Smooth muscle cell (in vitro differentiated cells): ENCODE measurements around the gene CPLX3. TPM values are rescaled to one million over a fixed set of nuclear protein-coding genes. Genes with fewer than 3 reads are reported as not detected.

Experiments
- DNase-seq: peaks from one replicate; lab custom pipeline; 2025; ENCODE audit not compliant: unreplicated experiment; lab: John Stamatoyannopoulos, UW
- H2AFZ ChIP-seq: fragments of 200-600 bp; sonication (generic); 2 replicates; pipeline ENCODE4 v1.6.0; 2016; ENCODE audit warnings: antibody characterized with exemption, low read depth, mild to moderate bottlenecking
- H3F3A ChIP-seq: fragments of 200-600 bp; sonication (generic); 2 replicates; pipeline ENCODE4 v1.6.0; 2017; ENCODE audit warnings: antibody characterized with exemption, low read depth
- H3K27ac ChIP-seq: fragments of 200-600 bp; sonication (generic); 2 replicates; pipeline ENCODE4 v1.5.1; 2016; ENCODE audit warnings: low read depth, mild to moderate bottlenecking
- H3K27me3 ChIP-seq: fragments of 200-600 bp; sonication (generic); 2 replicates; pipeline ENCODE4 v1.6.1; 2016; ENCODE audit warnings: low read depth, mild to moderate bottlenecking
- H3K36me3 ChIP-seq: fragments of 200-600 bp; sonication (generic); 2 replicates; pipeline ENCODE4 v1.5.1; 2016; ENCODE audit warnings: low read depth
- H3K4me1 ChIP-seq: fragments of 200-600 bp; sonication (generic); 2 replicates; pipeline ENCODE4 v1.5.1; 2016; ENCODE audit warnings: low read depth
- H3K4me2 ChIP-seq: fragments of 200-600 bp; sonication (generic); 2 replicates; pipeline ENCODE4 v1.6.0; 2016; ENCODE audit warnings: mild to moderate bottlenecking
- H3K4me3 ChIP-seq: fragments of 200-600 bp; sonication (generic); 2 replicates; pipeline ENCODE4 v1.5.1; 2016; ENCODE audit warnings: mild to moderate bottlenecking
- H3K79me2 ChIP-seq: fragments of 200-600 bp; sonication (generic); 2 replicates; pipeline ENCODE4 v1.6.0; 2016; ENCODE audit warnings: low read depth, mild to moderate bottlenecking
- H3K9ac ChIP-seq: fragments of 200-600 bp; sonication (generic); 2 replicates; pipeline ENCODE4 v1.6.0; 2016; ENCODE audit warnings: low read depth
- H3K9me3 ChIP-seq: fragments of 200-600 bp; sonication (generic); replicated peaks from 2 replicates; pipeline ENCODE4 v1.5.1; 2016; ENCODE audit warnings: low read depth
- H4K20me1 ChIP-seq: fragments of 200-600 bp; sonication (generic); 2 replicates; pipeline ENCODE4 v1.6.0; 2016; ENCODE audit warnings: low read depth
- WGBS: methylation state at CpG from one replicate; pipeline ENCODE4 v1.1.7; 2016; ENCODE audit warnings: low lambda C conversion rate; 5-methylcytosine and 5-hydroxymethylcytosine counted together
- polyA plus RNA-seq: library from polyadenylated mRNA; unstranded; fragments of >200 nt; fragmentation: Nextera tagmentation; extraction: Ambion mirVana; gene quantifications from 2 replicates; pipeline ENCODE4 v1.2.1, GENCODE V29; 2016
- total RNA-seq: library from RNA; depleted of rRNA; stranded (reverse); fragments of >200 nt; gene quantifications from 2 replicates; pipeline ENCODE4 v1.2.3, GENCODE V29; 2014
- TF ChIP-seq, protein P1 (sequence below): fragments of 200-600 bp; sonication (generic); IDR thresholded peaks from 2 replicates; pipeline ENCODE4 v1.5.1; 2017; ENCODE audit warnings: borderline replicate concordance, mild to moderate bottlenecking, antibody characterized with exemption; ENCODE audit not compliant: insufficient read depth, poor library complexity, severe bottlenecking

Gene CPLX3
- total and polyA plus RNA-seq, 2 experiments from 2014 or later = 0.22 TPM; not detected in 1

DNA sequence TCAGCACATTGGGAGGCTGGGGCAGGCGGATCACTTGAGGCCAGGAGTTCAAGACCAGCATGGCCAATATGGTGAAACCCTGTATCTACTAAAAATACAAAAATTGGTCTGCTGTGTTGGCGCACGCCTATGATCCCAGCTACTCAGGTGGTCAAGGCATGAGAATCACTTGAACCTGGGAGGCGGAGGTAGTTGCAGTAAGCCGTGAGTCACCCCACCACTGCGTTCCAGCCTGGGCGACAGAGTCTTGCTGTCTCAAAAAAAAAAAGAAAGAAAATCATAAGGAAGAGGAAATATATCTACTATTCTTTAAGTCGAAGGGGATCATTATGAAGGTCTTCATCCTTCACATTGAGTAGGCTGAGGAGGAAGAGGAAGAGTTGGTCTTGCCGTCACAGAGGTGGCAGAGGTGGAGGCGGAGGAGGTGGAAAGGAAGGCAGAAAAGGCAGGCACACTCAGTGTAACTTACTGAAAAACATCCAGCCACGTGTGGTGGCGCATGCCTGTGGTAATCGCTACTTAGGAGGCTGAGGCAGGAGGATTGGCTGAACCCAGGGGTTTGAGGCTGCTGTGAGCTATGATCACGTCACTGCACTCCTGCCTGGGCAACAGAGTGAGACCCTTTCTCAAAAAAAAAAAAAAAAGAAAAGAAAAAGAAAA, 30.3 kb upstream of the CPLX3 start:
- Histone ChIP-seq H3F3A (no peaks in the 10 kb centered on the region), H3K9me3 (no peaks in the 10 kb centered on the region), H4K20me1 (peaks cover 80% of the 10 kb centered on the region), H3K4me1 (no peaks in the 10 kb centered on the region), H3K27ac (no peak overlapping the region), H3K27me3 (no peaks in the 10 kb centered on the region), H3K9ac (no peak overlapping the region), H2AFZ (no peak overlapping the region), H3K4me3 (no peak overlapping the region), H3K36me3 (no peaks in the 10 kb centered on the region), H3K4me2 (no peak overlapping the region), H3K79me2 (peaks cover 47% of the 10 kb centered on the region)
- TF ChIP-seq, protein P1, sequence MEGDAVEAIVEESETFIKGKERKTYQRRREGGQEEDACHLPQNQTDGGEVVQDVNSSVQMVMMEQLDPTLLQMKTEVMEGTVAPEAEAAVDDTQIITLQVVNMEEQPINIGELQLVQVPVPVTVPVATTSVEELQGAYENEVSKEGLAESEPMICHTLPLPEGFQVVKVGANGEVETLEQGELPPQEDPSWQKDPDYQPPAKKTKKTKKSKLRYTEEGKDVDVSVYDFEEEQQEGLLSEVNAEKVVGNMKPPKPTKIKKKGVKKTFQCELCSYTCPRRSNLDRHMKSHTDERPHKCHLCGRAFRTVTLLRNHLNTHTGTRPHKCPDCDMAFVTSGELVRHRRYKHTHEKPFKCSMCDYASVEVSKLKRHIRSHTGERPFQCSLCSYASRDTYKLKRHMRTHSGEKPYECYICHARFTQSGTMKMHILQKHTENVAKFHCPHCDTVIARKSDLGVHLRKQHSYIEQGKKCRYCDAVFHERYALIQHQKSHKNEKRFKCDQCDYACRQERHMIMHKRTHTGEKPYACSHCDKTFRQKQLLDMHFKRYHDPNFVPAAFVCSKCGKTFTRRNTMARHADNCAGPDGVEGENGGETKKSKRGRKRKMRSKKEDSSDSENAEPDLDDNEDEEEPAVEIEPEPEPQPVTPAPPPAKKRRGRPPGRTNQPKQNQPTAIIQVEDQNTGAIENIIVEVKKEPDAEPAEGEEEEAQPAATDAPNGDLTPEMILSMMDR = no peak
- WGBS = 91% methylated on average over 14 of the region's 14 CpGs
- DNase-seq = no peak

DNA sequence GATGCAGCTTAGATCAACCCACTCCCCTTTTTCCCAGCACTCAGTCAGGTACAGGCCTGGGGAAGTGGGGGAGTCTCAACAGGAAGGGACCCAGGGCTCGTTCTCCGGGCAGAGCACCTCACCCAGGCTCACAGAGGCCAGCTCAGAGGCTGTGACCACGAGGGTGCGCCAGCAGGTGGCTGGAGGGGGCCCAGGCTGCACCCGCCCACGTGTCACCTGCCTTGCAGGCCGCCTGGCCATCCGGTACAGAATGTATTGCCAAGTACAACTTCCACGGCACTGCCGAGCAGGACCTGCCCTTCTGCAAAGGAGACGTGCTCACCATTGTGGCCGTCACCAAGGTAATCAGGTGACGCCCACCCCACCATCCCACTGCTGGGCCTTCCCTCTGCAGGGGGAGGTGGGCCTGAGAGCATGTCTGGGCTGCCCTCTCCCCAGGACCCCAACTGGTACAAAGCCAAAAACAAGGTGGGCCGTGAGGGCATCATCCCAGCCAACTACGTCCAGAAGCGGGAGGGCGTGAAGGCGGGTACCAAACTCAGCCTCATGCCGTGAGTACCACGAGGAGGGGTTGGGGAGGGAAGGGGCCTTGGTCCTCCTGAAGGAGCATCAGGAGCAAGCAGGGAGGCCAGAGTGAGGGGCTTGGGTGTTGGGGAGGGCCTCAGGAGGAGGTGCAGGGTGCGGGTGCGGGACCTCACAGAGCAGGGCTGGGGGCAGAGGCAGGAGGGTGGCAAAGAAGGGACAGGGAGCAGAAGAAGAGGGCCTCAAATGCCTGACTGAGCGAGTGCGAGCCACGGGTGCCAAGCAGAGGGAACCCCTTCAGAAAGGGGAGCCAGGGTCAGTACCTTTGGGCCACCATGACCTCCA, 27.8 kb upstream of the CPLX3 start:
- H3K27ac ChIP-seq = no peak overlapping the region
- H3K79me2 ChIP-seq = peaks cover 23% of the 10 kb centered on the region
- no peak overlapping the region for H3K4me3 ChIP-seq
- no peaks in the 10 kb centered on the region for H3K36me3 ChIP-seq
- TF ChIP-seq, protein P1 = no peak
- no peaks in the 10 kb centered on the region for H3F3A ChIP-seq
- no peaks in the 10 kb centered on the region for H3K27me3 ChIP-seq
- WGBS = 94% methylated on average over 25 of the region's 25 CpGs
- no peak overlapping the region for H3K4me2 ChIP-seq
- no peak for DNase-seq
- no peaks in the 10 kb centered on the region for H3K4me1 ChIP-seq
- no peaks in the 10 kb centered on the region for H3K9me3 ChIP-seq
- H3K9ac ChIP-seq = no peak overlapping the region
- no peak overlapping the region for H2AFZ ChIP-seq
- H4K20me1 ChIP-seq = peaks cover 55% of the 10 kb centered on the region

DNA sequence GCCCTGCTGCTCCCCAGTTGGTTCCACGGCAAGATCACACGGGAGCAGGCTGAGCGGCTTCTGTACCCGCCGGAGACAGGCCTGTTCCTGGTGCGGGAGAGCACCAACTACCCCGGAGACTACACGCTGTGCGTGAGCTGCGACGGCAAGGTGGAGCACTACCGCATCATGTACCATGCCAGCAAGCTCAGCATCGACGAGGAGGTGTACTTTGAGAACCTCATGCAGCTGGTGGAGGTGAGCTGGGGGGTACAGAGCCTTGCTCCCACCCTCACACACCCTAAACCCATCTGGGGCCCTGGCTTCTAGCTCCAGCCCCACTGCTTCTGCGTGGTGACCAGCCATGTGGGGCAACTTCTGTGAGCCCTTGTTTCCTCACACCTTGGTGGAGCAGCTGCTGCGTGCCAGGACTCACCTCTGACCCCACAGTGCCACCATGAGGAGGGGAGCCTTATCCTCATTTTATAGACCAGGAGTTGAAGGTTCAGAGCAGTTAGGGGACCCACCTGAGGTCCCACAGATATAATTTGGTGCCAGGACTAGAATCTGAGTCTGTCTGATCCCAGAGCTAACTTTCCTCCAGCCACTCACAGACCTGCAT, 27.1 kb upstream of the CPLX3 start:
- H3K27ac ChIP-seq = no peak overlapping the region
- peaks cover 49% of the 10 kb centered on the region for H4K20me1 ChIP-seq
- TF ChIP-seq, protein P1 = no peak
- H2AFZ ChIP-seq = no peak overlapping the region
- no peak overlapping the region for H3K9ac ChIP-seq
- no peaks in the 10 kb centered on the region for H3K9me3 ChIP-seq
- H3K4me2 ChIP-seq = no peak overlapping the region
- 93% methylated on average over 13 of the region's 16 CpGs for WGBS
- DNase-seq = no peak
- H3K27me3 ChIP-seq = no peaks in the 10 kb centered on the region
- no peaks in the 10 kb centered on the region for H3K36me3 ChIP-seq
- no peaks in the 10 kb centered on the region for H3K4me1 ChIP-seq
- H3K79me2 ChIP-seq = peaks cover 22% of the 10 kb centered on the region
- H3K4me3 ChIP-seq = no peak overlapping the region
- H3F3A ChIP-seq = no peaks in the 10 kb centered on the region
